H9 (cell line): ENCODE data around the gene TBC1D9B. TPM values are rescaled to one million over a fixed set of nuclear protein-coding genes. Genes with fewer than 3 reads are reported as not detected.

ENCODE experiments used
- DNase-seq: peaks from one replicate; pipeline ENCODE4 v3.0.0-alpha.2; 2017
- H2AFZ ChIP-seq: one replicate; pipeline ENCODE4 v1.6.1; 2013; ENCODE audit warnings: mild to moderate bottlenecking, low read length, control low read depth, moderate library complexity
- H2AK5ac ChIP-seq: 2 replicates; pipeline ENCODE4 v1.6.1; 2013; ENCODE audit warnings: low read length, control low read depth, mixed read lengths; ENCODE audit not compliant: insufficient read length
- H2BK120ac ChIP-seq: one replicate; pipeline ENCODE4 v1.6.1; 2013; ENCODE audit warnings: low read depth, mild to moderate bottlenecking, low read length, control low read depth, inconsistent platforms; ENCODE audit not compliant: poor library complexity, severe bottlenecking
- H2BK12ac ChIP-seq: 2 replicates; pipeline ENCODE4 v1.6.1; 2013; ENCODE audit warnings: low read length, control low read depth, mixed read lengths, low read depth; ENCODE audit not compliant: insufficient read length
- H2BK15ac ChIP-seq: 2 replicates; pipeline ENCODE4 v1.6.1; 2013; ENCODE audit warnings: low read depth, low read length, control low read depth
- H2BK20ac ChIP-seq: one replicate; pipeline ENCODE4 v1.6.1; 2013; ENCODE audit warnings: low read depth, mild to moderate bottlenecking, low read length, control low read depth, inconsistent platforms; ENCODE audit not compliant: poor library complexity, severe bottlenecking
- H2BK5ac ChIP-seq: 2 replicates; pipeline ENCODE4 v1.6.1; 2013; ENCODE audit warnings: low read length, control low read depth, mixed read lengths; ENCODE audit not compliant: insufficient read length
- H3K14ac ChIP-seq: 2 replicates; pipeline ENCODE4 v1.6.1; 2013; ENCODE audit warnings: low read length, control low read depth; ENCODE audit not compliant: insufficient read depth
- H3K18ac ChIP-seq: 2 replicates; pipeline ENCODE4 v1.6.1; 2013; ENCODE audit warnings: low read depth, mild to moderate bottlenecking, mixed read lengths, low read length, control low read depth; ENCODE audit not compliant: insufficient read length
- H3K23ac ChIP-seq: 2 replicates; pipeline ENCODE4 v1.6.1; 2013; ENCODE audit warnings: low read length, control low read depth, mixed read lengths, low read depth; ENCODE audit not compliant: insufficient read length
- H3K23me2 ChIP-seq: 2 replicates; pipeline ENCODE4 v1.6.1; 2013; ENCODE audit warnings: low read depth, mild to moderate bottlenecking, mixed read lengths, low read length, control low read depth; ENCODE audit not compliant: insufficient read length, poor library complexity, severe bottlenecking
- H3K27ac ChIP-seq: 2 replicates; pipeline ENCODE4 v1.5.1; 2013; ENCODE audit warnings: low read length, control low read depth, mixed read lengths, low read depth; ENCODE audit not compliant: insufficient read length
- H3K27me3 ChIP-seq: 2 replicates; pipeline ENCODE4 v1.6.1; 2013; ENCODE audit warnings: low read length, control low read depth, inconsistent platforms; ENCODE audit not compliant: insufficient read depth
- H3K4ac ChIP-seq: 2 replicates; pipeline ENCODE4 v1.6.1; 2013; ENCODE audit warnings: low read depth, mild to moderate bottlenecking, control low read depth, inconsistent platforms, low read length, moderate library complexity
- H3K4me1 ChIP-seq: 2 replicates; pipeline ENCODE4 v1.6.1; 2013; ENCODE audit warnings: low read length, control low read depth, inconsistent platforms; ENCODE audit not compliant: insufficient read depth
- H3K4me2 ChIP-seq: 2 replicates; pipeline ENCODE4 v1.6.1; 2013; ENCODE audit warnings: low read length, control low read depth, mixed read lengths; ENCODE audit not compliant: insufficient read length, insufficient read depth
- H3K56ac ChIP-seq: 2 replicates; pipeline ENCODE4 v1.6.1; 2013; ENCODE audit warnings: low read depth, mild to moderate bottlenecking, mixed read lengths, low read length, control low read depth; ENCODE audit not compliant: insufficient read length
- H3K79me1 ChIP-seq: 2 replicates; pipeline ENCODE4 v1.6.1; 2013; ENCODE audit warnings: low read depth, mild to moderate bottlenecking, moderate library complexity, low read length, control low read depth, inconsistent platforms; ENCODE audit not compliant: insufficient read depth, poor library complexity, severe bottlenecking
- H3K79me2 ChIP-seq: 2 replicates; pipeline ENCODE4 v1.6.1; 2013; ENCODE audit warnings: low read length, control low read depth, inconsistent platforms; ENCODE audit not compliant: insufficient read depth
- H3K9ac ChIP-seq: 2 replicates; pipeline ENCODE4 v1.6.1; 2013; ENCODE audit warnings: low read length, control low read depth, mixed read lengths; ENCODE audit not compliant: insufficient read length; ENCODE audit errors: extremely low read depth
- H3K9me3 ChIP-seq: one replicate; pipeline ENCODE4 v1.6.1; 2013; ENCODE audit warnings: low read depth, low read length, inconsistent platforms; ENCODE audit not compliant: control insufficient read depth
- H3T11ph ChIP-seq: one replicate; pipeline ENCODE4 v1.6.1; 2013; ENCODE audit warnings: mild to moderate bottlenecking, low read length, control low read depth, inconsistent platforms
- H4K20me1 ChIP-seq: one replicate; pipeline ENCODE4 v1.6.1; 2013; ENCODE audit not compliant: control insufficient read depth, insufficient read length, insufficient read depth
- H4K5ac ChIP-seq: 2 replicates; pipeline ENCODE4 v1.6.1; 2013; ENCODE audit warnings: low read depth, mild to moderate bottlenecking, mixed read lengths, low read length, control low read depth; ENCODE audit not compliant: insufficient read length
- H4K8ac ChIP-seq: replicated peaks from 2 replicates; pipeline ENCODE4 v1.6.1; 2013; ENCODE audit warnings: low read length, control low read depth, mixed read lengths, low read depth; ENCODE audit not compliant: insufficient read length
- H4K91ac ChIP-seq: 2 replicates; pipeline ENCODE4 v1.6.1; 2013; ENCODE audit warnings: low read depth, mild to moderate bottlenecking, moderate library complexity, mixed read lengths, low read length, control low read depth; ENCODE audit not compliant: insufficient read length
- H3K27ac Mint-ChIP-seq, 3 experiments: 2 replicates in 2 of 3; 3 replicates in 1 of 3; pipeline ENCODE4 v1.8.0; 2020 to 2021; ENCODE audit warnings: mixed read lengths in 3 of 3, mild to moderate bottlenecking in 1 of 3, moderate library complexity in 1 of 3
- H3K27me3 Mint-ChIP-seq: 2 replicates; pipeline ENCODE4 v1.8.0; 2021; ENCODE audit warnings: low read depth, mild to moderate bottlenecking, moderate library complexity, mixed read lengths
- H3K36me3 Mint-ChIP-seq, 3 experiments: 2 replicates in 2 of 3; 3 replicates in 1 of 3; pipeline ENCODE4 v1.8.0; 2020 to 2021; ENCODE audit warnings: low read depth in 3 of 3, mixed read lengths in 3 of 3; ENCODE audit not compliant: insufficient read depth in 1 of 3
- H3K4me1 Mint-ChIP-seq, 2 experiments: 2 replicates each; pipeline ENCODE4 v1.8.0; 2020; ENCODE audit warnings: mixed read lengths in 2 of 2
- H3K4me3 Mint-ChIP-seq, 2 experiments: 2 replicates in 1 of 2; 3 replicates in 1 of 2; pipeline ENCODE4 v1.8.0; 2020 to 2021; ENCODE audit warnings: mild to moderate bottlenecking in 2 of 2, mixed read lengths in 2 of 2, moderate library complexity in 1 of 2
- H3K9me3 Mint-ChIP-seq, 2 experiments: 2 replicates in 1 of 2; 3 replicates in 1 of 2; pipeline ENCODE4 v1.8.0; 2020; ENCODE audit warnings: mild to moderate bottlenecking in 2 of 2, mixed read lengths in 2 of 2, moderate library complexity in 1 of 2
- WGBS: extraction: QIAGEN DNeasy Blood & Tissue Kit; methylation state at CpG from one replicate; pipeline ENCODE4 v1.1.7; 2013; ENCODE audit warnings: missing lambda C conversion rate, low lambda C conversion rate, mixed read lengths; ENCODE audit not compliant: insufficient read length; ENCODE audit errors: extremely low coverage; 5-methylcytosine and 5-hydroxymethylcytosine counted together
- total RNA-seq: library from RNA; stranded (reverse); gene quantifications from 2 replicates; pipeline ENCODE4 v1.2.1, GENCODE V29; 2021
- TF ChIP-seq, protein P1 (sequence below): fragments of 200-600 bp; sonication (generic); conservative IDR thresholded peaks from 3 replicates; pipeline ENCODE4 v1.8.0; 2021; ENCODE audit warnings: antibody characterized with exemption, mild to moderate bottlenecking

The TBC1D9B gene
- total RNA-seq, 1 experiment from 2014 or later, result 62.1 TPM

DNA sequence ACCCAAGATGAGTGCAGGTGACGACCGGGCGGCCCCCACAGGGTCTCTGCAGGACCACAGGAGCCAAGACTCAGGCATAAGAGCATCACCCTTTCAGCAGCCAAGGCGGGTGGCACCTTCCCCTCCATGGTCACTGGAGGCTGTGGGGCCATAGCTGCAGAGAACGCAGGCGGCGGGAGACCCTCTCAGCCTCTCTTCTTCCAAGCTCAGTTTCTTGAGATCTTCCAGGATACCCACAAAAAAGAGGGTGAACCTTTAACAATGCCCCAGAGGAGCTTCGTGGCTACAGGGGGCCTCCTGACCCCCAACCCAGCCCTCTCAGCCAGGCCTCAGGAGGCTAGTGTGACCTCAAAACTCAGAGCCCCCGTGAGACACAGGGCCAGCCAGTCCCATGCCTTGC is 5.8 kb upstream of the TBC1D9B start:
- Histone ChIP-seq H3K4me2 (no peak overlapping the region), H3K9ac (no peak overlapping the region), H3K4me1 (peaks cover 7% of the 10 kb centered on the region; the same call in 1 of the 2 replicates), H3K18ac (no peak overlapping the region), H3K79me1 (no peaks in the 10 kb centered on the region), H3K14ac (no peak overlapping the region), H3K4ac (no peak overlapping the region), H3K79me2 (no peaks in the 10 kb centered on the region), H3K27ac (no peak overlapping the region), H3T11ph (no peak overlapping the region), H2BK120ac (no peak overlapping the region), H4K20me1 (no peaks in the 10 kb centered on the region), H4K5ac (no peak overlapping the region), H3K9me3 (no peaks in the 10 kb centered on the region), H2BK15ac (no peak overlapping the region), H2BK12ac (no peak overlapping the region), H4K8ac (no peak overlapping the region), H3K56ac (no peak overlapping the region), H2BK20ac (no peak overlapping the region), H3K23ac (no peak overlapping the region), H2AK5ac (no peak overlapping the region), H3K23me2 (no peaks in the 10 kb centered on the region), H2AFZ (no peak overlapping the region), H3K27me3 (no peaks in the 10 kb centered on the region), H2BK5ac (no peak overlapping the region), H4K91ac (no peak overlapping the region)
- no CpG with 5 or more reads among the region's 9 CpGs for WGBS
- H3K4me1 Mint-ChIP-seq, result peaks cover 8 to 14% of the 10 kb centered on the region in 2 experiments
- H3K36me3 Mint-ChIP-seq, result no peaks in the 10 kb centered on the region
- TF ChIP-seq, protein P1, sequence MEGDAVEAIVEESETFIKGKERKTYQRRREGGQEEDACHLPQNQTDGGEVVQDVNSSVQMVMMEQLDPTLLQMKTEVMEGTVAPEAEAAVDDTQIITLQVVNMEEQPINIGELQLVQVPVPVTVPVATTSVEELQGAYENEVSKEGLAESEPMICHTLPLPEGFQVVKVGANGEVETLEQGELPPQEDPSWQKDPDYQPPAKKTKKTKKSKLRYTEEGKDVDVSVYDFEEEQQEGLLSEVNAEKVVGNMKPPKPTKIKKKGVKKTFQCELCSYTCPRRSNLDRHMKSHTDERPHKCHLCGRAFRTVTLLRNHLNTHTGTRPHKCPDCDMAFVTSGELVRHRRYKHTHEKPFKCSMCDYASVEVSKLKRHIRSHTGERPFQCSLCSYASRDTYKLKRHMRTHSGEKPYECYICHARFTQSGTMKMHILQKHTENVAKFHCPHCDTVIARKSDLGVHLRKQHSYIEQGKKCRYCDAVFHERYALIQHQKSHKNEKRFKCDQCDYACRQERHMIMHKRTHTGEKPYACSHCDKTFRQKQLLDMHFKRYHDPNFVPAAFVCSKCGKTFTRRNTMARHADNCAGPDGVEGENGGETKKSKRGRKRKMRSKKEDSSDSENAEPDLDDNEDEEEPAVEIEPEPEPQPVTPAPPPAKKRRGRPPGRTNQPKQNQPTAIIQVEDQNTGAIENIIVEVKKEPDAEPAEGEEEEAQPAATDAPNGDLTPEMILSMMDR, result no peak
- H3K27ac Mint-ChIP-seq, result no peak overlapping the region
- no peaks in the 10 kb centered on the region; the same call in 1 of the 2 replicates for H3K27me3 Mint-ChIP-seq
- H3K9me3 Mint-ChIP-seq, result no peaks in the 10 kb centered on the region
- DNase-seq, result no peak
- no peak overlapping the region for H3K4me3 Mint-ChIP-seq
